Liver (tissue), 3 donors: ENCODE results near the gene XRCC5.

Source experiments
- FOXA1 ChIP-seq: IDR thresholded peaks from 2 replicates; pipeline ENCODE4 v1.6.1; 2016; ENCODE audit warnings: antibody characterized with exemption
- GABPA ChIP-seq, 2 donors: IDR thresholded peaks in 1 of 2; conservative IDR thresholded peaks in 1 of 2; 2 replicates each; pipeline ENCODE4 v1.6.1; 2016; ENCODE audit warnings: antibody characterized with exemption in 2 of 2, mild to moderate bottlenecking in 1 of 2, moderate library complexity in 1 of 2
- JUND ChIP-seq, 2 donors: IDR thresholded peaks; 2 replicates each; pipeline ENCODE4 v1.6.1; 2016; ENCODE audit warnings: antibody characterized with exemption in 2 of 2
- MAX ChIP-seq: IDR thresholded peaks from 2 replicates; pipeline ENCODE4 v1.6.1; 2016; ENCODE audit warnings: antibody characterized with exemption
- REST ChIP-seq: IDR thresholded peaks from 2 replicates; pipeline ENCODE4 v1.6.1; 2016; ENCODE audit warnings: antibody characterized with exemption, mild to moderate bottlenecking
- YY1 ChIP-seq: IDR thresholded peaks from 2 replicates; pipeline ENCODE4 v1.6.1; 2016; ENCODE audit warnings: antibody characterized with exemption, mild to moderate bottlenecking
- TF ChIP-seq, protein P1 (sequence below): IDR thresholded peaks from 2 replicates; pipeline ENCODE4 v1.6.1; 2016; ENCODE audit warnings: antibody characterized with exemption
- TF ChIP-seq, protein P2 (sequence below): fragments of 150-350 bp; IDR thresholded peaks from 2 replicates; pipeline ENCODE4 v1.5.1; 2017; ENCODE audit warnings: improper control_type of control experiment, low read depth, low read length; ENCODE audit not compliant: missing input control
- donor health status: healthy.
- donor health status: healthy.

DNA sequence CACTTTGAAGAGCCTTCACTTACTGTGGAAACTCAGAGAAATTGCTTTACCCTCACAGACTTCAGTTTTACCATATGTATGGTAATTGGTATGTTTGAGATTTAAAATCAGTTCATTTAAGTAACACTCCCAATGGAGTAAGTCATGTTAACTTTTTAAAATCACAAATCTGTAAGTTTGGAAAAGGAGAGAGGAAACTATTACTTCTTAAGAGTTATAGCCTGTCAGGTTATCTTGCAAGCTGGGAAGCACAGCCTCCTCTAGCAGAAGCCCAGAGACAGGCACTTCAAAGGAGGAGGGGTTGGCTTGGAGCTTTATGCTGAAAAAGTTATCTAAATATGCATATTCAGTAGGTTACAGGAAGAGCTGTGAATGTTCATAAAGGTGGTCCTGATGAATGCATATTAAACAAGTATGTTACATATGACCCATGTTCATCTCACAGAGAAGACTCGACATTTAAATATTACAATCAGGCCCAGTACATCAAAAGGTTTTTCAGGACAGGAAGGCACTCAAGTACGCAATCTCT lies 102.5 kb downstream of the XRCC5 start:
- TF ChIP-seq REST: no peak
- TF ChIP-seq, protein P1, sequence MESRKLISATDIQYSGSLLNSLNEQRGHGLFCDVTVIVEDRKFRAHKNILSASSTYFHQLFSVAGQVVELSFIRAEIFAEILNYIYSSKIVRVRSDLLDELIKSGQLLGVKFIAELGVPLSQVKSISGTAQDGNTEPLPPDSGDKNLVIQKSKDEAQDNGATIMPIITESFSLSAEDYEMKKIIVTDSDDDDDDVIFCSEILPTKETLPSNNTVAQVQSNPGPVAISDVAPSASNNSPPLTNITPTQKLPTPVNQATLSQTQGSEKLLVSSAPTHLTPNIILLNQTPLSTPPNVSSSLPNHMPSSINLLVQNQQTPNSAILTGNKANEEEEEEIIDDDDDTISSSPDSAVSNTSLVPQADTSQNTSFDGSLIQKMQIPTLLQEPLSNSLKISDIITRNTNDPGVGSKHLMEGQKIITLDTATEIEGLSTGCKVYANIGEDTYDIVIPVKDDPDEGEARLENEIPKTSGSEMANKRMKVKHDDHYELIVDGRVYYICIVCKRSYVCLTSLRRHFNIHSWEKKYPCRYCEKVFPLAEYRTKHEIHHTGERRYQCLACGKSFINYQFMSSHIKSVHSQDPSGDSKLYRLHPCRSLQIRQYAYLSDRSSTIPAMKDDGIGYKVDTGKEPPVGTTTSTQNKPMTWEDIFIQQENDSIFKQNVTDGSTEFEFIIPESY: no peak
- TF ChIP-seq, protein P2, sequence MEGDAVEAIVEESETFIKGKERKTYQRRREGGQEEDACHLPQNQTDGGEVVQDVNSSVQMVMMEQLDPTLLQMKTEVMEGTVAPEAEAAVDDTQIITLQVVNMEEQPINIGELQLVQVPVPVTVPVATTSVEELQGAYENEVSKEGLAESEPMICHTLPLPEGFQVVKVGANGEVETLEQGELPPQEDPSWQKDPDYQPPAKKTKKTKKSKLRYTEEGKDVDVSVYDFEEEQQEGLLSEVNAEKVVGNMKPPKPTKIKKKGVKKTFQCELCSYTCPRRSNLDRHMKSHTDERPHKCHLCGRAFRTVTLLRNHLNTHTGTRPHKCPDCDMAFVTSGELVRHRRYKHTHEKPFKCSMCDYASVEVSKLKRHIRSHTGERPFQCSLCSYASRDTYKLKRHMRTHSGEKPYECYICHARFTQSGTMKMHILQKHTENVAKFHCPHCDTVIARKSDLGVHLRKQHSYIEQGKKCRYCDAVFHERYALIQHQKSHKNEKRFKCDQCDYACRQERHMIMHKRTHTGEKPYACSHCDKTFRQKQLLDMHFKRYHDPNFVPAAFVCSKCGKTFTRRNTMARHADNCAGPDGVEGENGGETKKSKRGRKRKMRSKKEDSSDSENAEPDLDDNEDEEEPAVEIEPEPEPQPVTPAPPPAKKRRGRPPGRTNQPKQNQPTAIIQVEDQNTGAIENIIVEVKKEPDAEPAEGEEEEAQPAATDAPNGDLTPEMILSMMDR: no peak
- TF ChIP-seq MAX: no peak
- no peak for TF ChIP-seq GABPA (IDR thresholded peaks at IDR 0.05 in 1 of 2, conservative IDR thresholded peaks at IDR 0.05 in 1 of 2)
- no peak for TF ChIP-seq FOXA1
- no peak for TF ChIP-seq JUND (IDR thresholded peaks at IDR 0.05)
- no peak for TF ChIP-seq YY1
